KMS-11 (cell line): ENCODE measurements around the gene C1QTNF1.

Experiments used
- H2AFZ ChIP-seq: fragments of 200-600 bp; sonication (generic); 2 replicates; pipeline ENCODE4 v1.6.1; 2016; ENCODE audit warnings: antibody characterized with exemption, mixed run types, low read depth
- H3K27ac ChIP-seq: fragments of 200-600 bp; sonication (generic); 2 replicates; pipeline ENCODE4 v1.6.1; 2016; ENCODE audit warnings: mild to moderate bottlenecking, mixed run types
- H3K27me3 ChIP-seq: fragments of 200-600 bp; sonication (generic); 2 replicates; pipeline ENCODE4 v1.6.1; 2017; ENCODE audit warnings: mild to moderate bottlenecking, low read depth, mixed run types, moderate library complexity; ENCODE audit not compliant: insufficient read depth
- H3K36me3 ChIP-seq: fragments of 200-600 bp; sonication (generic); 2 replicates; pipeline ENCODE4 v1.6.1; 2017; ENCODE audit warnings: mild to moderate bottlenecking, mixed run types; ENCODE audit not compliant: insufficient read depth
- H3K4me1 ChIP-seq: fragments of 200-600 bp; sonication (generic); 2 replicates; pipeline ENCODE4 v1.6.1; 2016; ENCODE audit warnings: mild to moderate bottlenecking, low read depth, mixed run types; ENCODE audit not compliant: poor library complexity, severe bottlenecking
- H3K4me2 ChIP-seq: fragments of 200-600 bp; sonication (generic); 2 replicates; pipeline ENCODE4 v1.7.0; 2016; ENCODE audit warnings: mild to moderate bottlenecking, mixed run types
- H3K4me3 ChIP-seq: fragments of 200-600 bp; sonication (generic); IDR thresholded peaks from 2 replicates; pipeline ENCODE4 v1.6.1; 2017; ENCODE audit warnings: low read depth, low read length, mixed read lengths; ENCODE audit not compliant: insufficient read depth
- H3K79me2 ChIP-seq: fragments of 200-600 bp; sonication (generic); 2 replicates; pipeline ENCODE4 v1.6.1; 2016; ENCODE audit warnings: low read depth, mixed run types; ENCODE audit not compliant: insufficient read depth
- H3K9ac ChIP-seq: fragments of 200-600 bp; sonication (generic); 2 replicates; pipeline ENCODE4 v1.6.1; 2016; ENCODE audit warnings: mild to moderate bottlenecking, mixed run types
- H4K20me1 ChIP-seq: fragments of 200-600 bp; sonication (generic); 2 replicates; pipeline ENCODE4 v1.6.1; 2016; ENCODE audit warnings: mild to moderate bottlenecking, mixed run types; ENCODE audit not compliant: insufficient read depth
- CTCF ChIP-seq: fragments of 200-600 bp; sonication (generic); conservative IDR thresholded peaks from 2 replicates; pipeline ENCODE4 v1.6.1; 2017; ENCODE audit warnings: low read depth, mild to moderate bottlenecking, antibody characterized with exemption, low read length, moderate library complexity, mixed read lengths

The C1QTNF1 gene

GRCh38 chr17:79009397-79010303 is 14.3 kb upstream of the C1QTNF1 start, which contains the start of gene CANT1:
Gene CANT1 (minus strand): TSS chr17:79009764. CDS start chr17:78997622, 12,142 bp downstream.
- H2AFZ ChIP-seq, result peak within 1 kb of the TSS; percentile 83
- peaks cover 19% of the 10 kb centered on the region for H3K4me1 ChIP-seq
- no peak for TF ChIP-seq CTCF
- peak within 1 kb of the TSS; percentile 81 for H3K9ac ChIP-seq
- peak within 1 kb of the TSS; percentile 36; the same call in 1 of the 2 replicates for H3K27ac ChIP-seq
- H3K36me3 ChIP-seq, result no peaks in the 10 kb centered on the region
- H3K4me2 ChIP-seq, result peak within 1 kb of the TSS; percentile 95
- no peak within 1 kb of the TSS for H3K4me3 ChIP-seq
- H3K27me3 ChIP-seq, result no peaks in the 10 kb centered on the region; the same call in 1 of the 2 replicates
- peaks cover 39% of the 10 kb centered on the region for H3K79me2 ChIP-seq
- no peaks in the 10 kb centered on the region for H4K20me1 ChIP-seq

GRCh38 chr17:79010304-79010646 is 13.7 kb upstream of the C1QTNF1 start:
- no peaks in the 10 kb centered on the region for H4K20me1 ChIP-seq
- H3K9ac ChIP-seq, result no peak overlapping the region; the same call in 1 of the 2 replicates
- H3K79me2 ChIP-seq, result peaks cover 39% of the 10 kb centered on the region
- H3K4me2 ChIP-seq, result peak overlapping the region; percentile 55
- H3K27me3 ChIP-seq, result peaks cover 5% of the 10 kb centered on the region; the same call in 1 of the 2 replicates
- H3K4me1 ChIP-seq, result peaks cover 19% of the 10 kb centered on the region
- H3K27ac ChIP-seq, result 0 out of 2 replicates have a peak overlapping the region, but pooled peaks have one; percentile 13
- peak overlapping the region; percentile 83 for H2AFZ ChIP-seq
- H3K4me3 ChIP-seq, result no peak overlapping the region
- H3K36me3 ChIP-seq, result no peaks in the 10 kb centered on the region
- TF ChIP-seq CTCF, result no peak

- H3K27ac ChIP-seq, result no peak overlapping the region
- H4K20me1 ChIP-seq, result no peaks in the 10 kb centered on the region
- H3K79me2 ChIP-seq, result peaks cover 28% of the 10 kb centered on the region
- peaks cover 19% of the 10 kb centered on the region for H3K4me1 ChIP-seq
- no peak overlapping the region for H3K9ac ChIP-seq
- no peak overlapping the region for H3K4me2 ChIP-seq
- H2AFZ ChIP-seq, result no peak overlapping the region
- TF ChIP-seq CTCF, result no peak
- H3K27me3 ChIP-seq, result peaks cover 5% of the 10 kb centered on the region; the same call in 1 of the 2 replicates
- no peaks in the 10 kb centered on the region for H3K36me3 ChIP-seq
- H3K4me3 ChIP-seq, result no peak overlapping the region
Measured at GRCh38 chr17:79011451-79012147, 12.4 kb upstream of the C1QTNF1 start.

- no peaks in the 10 kb centered on the region for H3K36me3 ChIP-seq
- H3K27ac ChIP-seq, result no peak overlapping the region
- peaks cover 17% of the 10 kb centered on the region for H3K79me2 ChIP-seq
- no peak overlapping the region for H3K9ac ChIP-seq
- no peak overlapping the region for H3K4me3 ChIP-seq
- no peak overlapping the region for H2AFZ ChIP-seq
- H3K4me1 ChIP-seq, result peaks cover 18% of the 10 kb centered on the region
- H3K27me3 ChIP-seq, result peaks cover 5% of the 10 kb centered on the region; the same call in 1 of the 2 replicates
- no peak for TF ChIP-seq CTCF
- H3K4me2 ChIP-seq, result no peak overlapping the region
- no peaks in the 10 kb centered on the region for H4K20me1 ChIP-seq
Measured at GRCh38 chr17:79012563-79013134, 11.3 kb upstream of the C1QTNF1 start.
